Medulla oblongata (tissue), 1 donor: ENCODE data around the gene CLIP1.
A peak's percentile ranks its signal among the peaks of the same experiment; 100 is the strongest.
"Not testable (repeated sequence)": the region's sequence is repeated elsewhere in the genome, so short reads cannot be mapped to it uniquely, and the experiment has no call there.

ENCODE experiments used
- DNase-seq: peaks from one replicate; pipeline ENCODE4 v3.0.0-alpha.2; 2015; ENCODE audit errors: extremely low spot score

CLIP1 gene

GRCh38 chr12:122310626-122311333 is 111.7 kb downstream of the CLIP1 start:
- no peak for DNase-seq

- no peak for DNase-seq
Observed at GRCh38 chr12:122309564-122310121, 112.8 kb downstream of the CLIP1 start.

- no peak for DNase-seq
Observed at GRCh38 chr12:122308811-122309210, 113.7 kb downstream of the CLIP1 start.

GRCh38 chr12:122306407-122306806 is 116.1 kb downstream of the CLIP1 start:
- no peak for DNase-seq

- DNase-seq: no peak
Observed at GRCh38 chr12:122304924-122305323, 117.5 kb downstream of the CLIP1 start.

- no peak for DNase-seq
Observed at GRCh38 chr12:122303068-122303467, 119.4 kb downstream of the CLIP1 start.

GRCh38 chr12:122298071-122298748 is 124.3 kb downstream of the CLIP1 start:
- DNase-seq: no peak

- DNase-seq: no peak
Observed at GRCh38 chr12:122297494-122297893, 125.0 kb downstream of the CLIP1 start.

- no peak for DNase-seq
Observed at GRCh38 chr12:122295877-122296276, 126.6 kb downstream of the CLIP1 start.

GRCh38 chr12:122293081-122293480 is 129.4 kb downstream of the CLIP1 start:
- DNase-seq: no peak

GRCh38 chr12:122291431-122291830 is 131.0 kb downstream of the CLIP1 start:
- DNase-seq: no peak

- DNase-seq: no peak
Observed at GRCh38 chr12:122283680-122284079, 138.8 kb downstream of the CLIP1 start.

- DNase-seq: no peak
Observed at GRCh38 chr12:122282061-122282460, 140.4 kb downstream of the CLIP1 start.

GRCh38 chr12:122276242-122276641 is 146.2 kb downstream of the CLIP1 start:
- DNase-seq: no peak

- no peak for DNase-seq
Observed at GRCh38 chr12:122275459-122275858, 147.0 kb downstream of the CLIP1 start.

GRCh38 chr12:122266230-122266901 is 156.1 kb downstream of the CLIP1 start, which contains the start of gene VPS33A:
Gene VPS33A, minus strand, starts transcription at chr12:122266494. Its CDS starts 86 bp downstream, at chr12:122266408.
- peak; percentile 97 for DNase-seq

- DNase-seq: peak; percentile 36
Observed at GRCh38 chr12:122265886-122266229, 156.6 kb downstream of the CLIP1 start.

GRCh38 chr12:122265476-122265875 is 157.0 kb downstream of the CLIP1 start:
- peak; percentile 5 for DNase-seq

- not testable (repeated sequence) for DNase-seq
Observed at GRCh38 chr12:122260735-122261134, 161.7 kb downstream of the CLIP1 start.

GRCh38 chr12:122258939-122259338 is 163.5 kb downstream of the CLIP1 start:
- DNase-seq: not testable (repeated sequence)

- not testable (repeated sequence) for DNase-seq
Observed at GRCh38 chr12:122258462-122258861, 164.0 kb downstream of the CLIP1 start.

- DNase-seq: no peak
Observed at GRCh38 chr12:122250536-122250935, 171.9 kb downstream of the CLIP1 start.
